ENCODE data around the gene HSDL2. TPM values are rescaled to one million over a fixed set of nuclear protein-coding genes. Genes with fewer than 3 reads are reported as not detected.

HSDL2 gene
- polyA plus RNA-seq, 1 of the 3 experiments (the other 2 are of a cell fraction): 14.4 TPM

- no peaks in the 10 kb centered on the region for H3K79me2 ChIP-seq (ENCODE audit: insufficient read depth)
- H3K9me2 ChIP-seq: no peaks in the 10 kb centered on the region
- H3K27ac ChIP-seq (ENCODE audit: low read depth in 2 of 2, low read length in 1 of 2): no peak overlapping the region
- H3K4me1 ChIP-seq (ENCODE audit: control insufficient read depth in 1 of 2, insufficient read depth in 2 of 2, low read depth in 1 of 2, low read length in 1 of 2): no peaks in the 10 kb centered on the region
- ChIA-PET POLR2A (no interaction called here), CTCF (interaction anchor here (1.1 to 1.6 kb wide), 2 partner anchors 336 to 397 kb away, joined by 3 to 4 read pairs; no protein-coding TSS in a partner anchor)
- 87% methylated on average over 3 of the region's 3 CpGs for WGBS (ENCODE audit: low lambda C conversion rate)
- no peak for TF ChIP-seq ZBTB33 (IDR thresholded peaks at IDR 0.05; ENCODE audit: borderline replicate concordance, low read depth)
- TF ChIP-seq IRF3 (IDR thresholded peaks at IDR 0.05; ENCODE audit: low read depth, low read length): no peak
- TF ChIP-seq REST (IDR thresholded peaks at IDR 0.05; ENCODE audit: low read depth, low read length): no peak
- no peak for TF ChIP-seq ELF1 (IDR thresholded peaks at IDR 0.05)
- no peak for TF ChIP-seq POLR2AphosphoS5 (IDR thresholded peaks at IDR 0.05; ENCODE audit: low read depth, low read length)
- H3K36me3 ChIP-seq (replicated peaks in 1 of 2; ENCODE audit: control insufficient read depth in 1 of 2, insufficient read depth in 2 of 2, low read length in 1 of 2): peaks cover 0 to 28% of the 10 kb centered on the region in 2 experiments
- H3K9ac ChIP-seq: no peak overlapping the region
- no peaks in the 10 kb centered on the region for H3K9me3 ChIP-seq
- no peak overlapping the region for H3K4me2 ChIP-seq
- DNase-seq: no peak
- no peaks in the 10 kb centered on the region for H4K20me1 ChIP-seq (ENCODE audit: insufficient read depth)
- H2AFZ ChIP-seq (ENCODE audit: low read depth): no peak overlapping the region
- no peaks in the 10 kb centered on the region for H3K27me3 ChIP-seq (ENCODE audit: insufficient read depth)
- no peak overlapping the region for H3K4me3 ChIP-seq (ENCODE audit: low read depth in 2 of 2, low read length in 1 of 2)
- peaks cover 9% of the 10 kb centered on the region for H3F3A ChIP-seq (replicated peaks; ENCODE audit: insufficient read depth)
Measured at GRCh38 chr9:112422417-112423148, 42.7 kb downstream of the HSDL2 start.

- CTCF ChIA-PET: no interaction called here
- H3K9ac ChIP-seq: no peak overlapping the region
- H3K36me3 ChIP-seq (replicated peaks in 1 of 2; ENCODE audit: control insufficient read depth in 1 of 2, insufficient read depth in 2 of 2, low read length in 1 of 2): peaks cover 0 to 11% of the 10 kb centered on the region in 2 experiments
- no peak overlapping the region for H3K27ac ChIP-seq (ENCODE audit: low read depth in 2 of 2, low read length in 1 of 2)
- H3K4me3 ChIP-seq (ENCODE audit: low read depth in 2 of 2, low read length in 1 of 2): no peak overlapping the region
- H4K20me1 ChIP-seq (ENCODE audit: insufficient read depth): no peaks in the 10 kb centered on the region
- 96% methylated on average over 6 of the region's 6 CpGs for WGBS (ENCODE audit: low lambda C conversion rate)
- no peaks in the 10 kb centered on the region for H3K9me2 ChIP-seq
- H3K4me1 ChIP-seq (ENCODE audit: control insufficient read depth in 1 of 2, insufficient read depth in 2 of 2, low read depth in 1 of 2, low read length in 1 of 2): no peaks in the 10 kb centered on the region
- POLR2A ChIA-PET: no interaction called here
- peaks cover 3% of the 10 kb centered on the region for H3F3A ChIP-seq (replicated peaks; ENCODE audit: insufficient read depth)
- H3K9me3 ChIP-seq: no peaks in the 10 kb centered on the region
- DNase-seq: no peak
- H3K4me2 ChIP-seq: no peak overlapping the region
- H2AFZ ChIP-seq (ENCODE audit: low read depth): no peak overlapping the region
- H3K79me2 ChIP-seq (ENCODE audit: insufficient read depth): no peaks in the 10 kb centered on the region
- H3K27me3 ChIP-seq (ENCODE audit: insufficient read depth): no peaks in the 10 kb centered on the region
- TF ChIP-seq TCF12 (IDR thresholded peaks at IDR 0.05) (no peak), POLR2AphosphoS5 (IDR thresholded peaks at IDR 0.05; ENCODE audit: low read depth, low read length) (no peak), NFIC (IDR thresholded peaks at IDR 0.05; ENCODE audit: borderline replicate concordance) (no peak), CHD2 (IDR thresholded peaks at IDR 0.05; ENCODE audit: low read length, partially characterized antibody) (no peak), SIN3A (IDR thresholded peaks at IDR 0.05; ENCODE audit: borderline replicate concordance, low read depth, low read length) (no peak), TAF1 (IDR thresholded peaks at IDR 0.05; ENCODE audit: borderline replicate concordance, low read depth, low read length) (no peak), ZBTB33 (IDR thresholded peaks at IDR 0.05; ENCODE audit: borderline replicate concordance, low read depth) (no peak), TEAD4 (IDR thresholded peaks at IDR 0.05; ENCODE audit: borderline replicate concordance, insufficient read depth) (no peak), PBX3 (IDR thresholded peaks at IDR 0.05) (no peak), SMC3 (IDR thresholded peaks at IDR 0.05; ENCODE audit: low read depth, low read length) (no peak), MEF2A (IDR thresholded peaks at IDR 0.05; ENCODE audit: borderline replicate concordance, low read depth) (no peak), GATA2 (CRISPR knock-in tag; IDR thresholded peaks at IDR 0.05) (no peak), RFX5 (IDR thresholded peaks at IDR 0.05; ENCODE audit: low read length) (no peak)
Measured at GRCh38 chr9:112430006-112430522, 50.2 kb downstream of the HSDL2 start.
